Measurements from ENCODE around the gene ANKAR.
"Not testable (repeated sequence)": the region's sequence is repeated elsewhere in the genome, so short reads cannot be mapped to it uniquely, and the experiment has no call there.

ANKAR gene

GRCh38 chr2:189646521-189646920 is 27.9 kb upstream of the ANKAR start:
- H3K27ac ChIP-seq (ENCODE audit: low read length, poor library complexity, severe bottlenecking): no peak overlapping the region

DNA sequence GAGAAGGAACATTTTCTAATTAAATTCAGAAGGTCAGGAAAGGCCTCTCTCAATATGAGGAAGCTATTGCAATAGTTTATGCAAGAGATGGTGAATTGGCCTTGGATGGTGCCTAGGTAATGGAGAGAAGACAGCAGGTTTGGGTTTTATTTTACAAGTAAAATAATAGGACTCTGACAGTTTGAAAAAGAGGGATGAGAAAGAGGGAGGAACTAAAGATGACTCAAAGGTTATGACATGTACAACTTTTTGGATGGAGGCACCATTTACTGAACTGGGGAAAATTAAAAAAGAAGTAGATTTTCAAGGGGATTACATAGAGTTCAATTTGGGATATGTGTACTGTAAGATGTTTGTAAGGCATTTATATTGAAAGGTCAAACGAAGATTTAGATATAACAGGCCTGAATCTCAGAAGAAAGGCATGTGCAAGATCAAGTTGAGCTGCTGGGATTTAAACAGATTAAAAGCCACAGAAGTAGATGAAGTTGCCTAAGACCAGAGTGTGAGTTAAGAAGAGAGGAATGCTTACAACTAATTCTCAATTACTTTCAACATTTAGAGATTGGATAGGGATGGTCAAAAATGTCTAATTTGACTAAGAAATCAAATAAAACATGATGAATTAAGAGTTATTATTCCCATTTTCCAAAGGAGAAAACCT is 25.5 kb upstream of the ANKAR start:
- H2BK5ac ChIP-seq (ENCODE audit: low read depth, low read length, poor library complexity, severe bottlenecking): no peak overlapping the region
- no peaks in the 10 kb centered on the region for H3K27me3 ChIP-seq (ENCODE audit: control insufficient read depth in 1 of 2, insufficient read depth in 1 of 2, low read length in 2 of 2)
- H3K18ac ChIP-seq (ENCODE audit: low read depth in 1 of 2, low read length in 2 of 2): no peak overlapping the region
- no peak overlapping the region for H3K14ac ChIP-seq (ENCODE audit: low read length in 2 of 2)
- no peak overlapping the region for H3K4me3 ChIP-seq (ENCODE audit: insufficient read depth in 1 of 2, low read depth in 1 of 2, low read length in 2 of 2)
- H3K9me3 ChIP-seq (ENCODE audit: control insufficient read depth, low read length): peaks cover 4% of the 10 kb centered on the region
- H4K91ac ChIP-seq (ENCODE audit: low read length): no peak overlapping the region
- H2BK120ac ChIP-seq (ENCODE audit: low read depth, low read length): no peak overlapping the region
- H2AK5ac ChIP-seq (ENCODE audit: low read length, severe bottlenecking): no peak overlapping the region
- peak; percentile 55 for DNase-seq
- H3K4me1 ChIP-seq (ENCODE audit: control insufficient read depth, insufficient read depth, low read depth, low read length): no peaks in the 10 kb centered on the region
- H3K9ac ChIP-seq (ENCODE audit: low read length): no peak overlapping the region
- no peak overlapping the region for H2AFZ ChIP-seq (ENCODE audit: low read depth, low read length)
- no peaks in the 10 kb centered on the region for H3K36me3 ChIP-seq (ENCODE audit: control insufficient read depth in 1 of 2, insufficient read depth in 2 of 2, low read depth in 1 of 2, low read length in 2 of 2)
- H3K4me2 ChIP-seq (ENCODE audit: low read length, poor library complexity, severe bottlenecking): no peak overlapping the region
- no peak overlapping the region for H3K4ac ChIP-seq (ENCODE audit: low read depth in 1 of 2, low read length in 2 of 2)
- no peak overlapping the region for H3K23ac ChIP-seq (ENCODE audit: low read length in 2 of 2)
- H3K27ac ChIP-seq (ENCODE audit: low read length, poor library complexity, severe bottlenecking): no peak overlapping the region
- H3K79me1 ChIP-seq (replicated peaks; ENCODE audit: low read length, poor library complexity, severe bottlenecking): no peaks in the 10 kb centered on the region
- H2BK15ac ChIP-seq (ENCODE audit: low read depth, poor library complexity, severe bottlenecking): no peak overlapping the region
- WGBS: 77% methylated on average over 1 of the region's 1 CpG
- no peak overlapping the region for H4K8ac ChIP-seq (ENCODE audit: low read length)
- no peak overlapping the region for H2BK12ac ChIP-seq (ENCODE audit: low read length in 2 of 2)

More at GRCh38 chr2:189646521-189646920, 27.9 kb upstream of the ANKAR start:
- no peak overlapping the region for H2BK120ac ChIP-seq (ENCODE audit: low read depth, low read length)
- no peak overlapping the region for H2BK5ac ChIP-seq (ENCODE audit: low read depth, low read length, poor library complexity, severe bottlenecking)
- H2AK5ac ChIP-seq (ENCODE audit: low read length, severe bottlenecking): no peak overlapping the region
- H3K4me1 ChIP-seq (ENCODE audit: control insufficient read depth, insufficient read depth, low read depth, low read length): no peaks in the 10 kb centered on the region
- no peak overlapping the region for H3K4ac ChIP-seq (ENCODE audit: low read depth in 1 of 2, low read length in 2 of 2)
- H3K9ac ChIP-seq (ENCODE audit: low read length): no peak overlapping the region
- no peak for DNase-seq
- H3K36me3 ChIP-seq (ENCODE audit: control insufficient read depth in 1 of 2, insufficient read depth in 2 of 2, low read depth in 1 of 2, low read length in 2 of 2): no peaks in the 10 kb centered on the region
- no peaks in the 10 kb centered on the region for H3K9me3 ChIP-seq (ENCODE audit: control insufficient read depth, low read length)
- no peaks in the 10 kb centered on the region for H3K79me1 ChIP-seq (replicated peaks; ENCODE audit: low read length, poor library complexity, severe bottlenecking)
- no peak overlapping the region for H3K14ac ChIP-seq (ENCODE audit: low read length in 2 of 2)
- no peak overlapping the region for H3K4me2 ChIP-seq (ENCODE audit: low read length, poor library complexity, severe bottlenecking)
- H3K4me3 ChIP-seq (ENCODE audit: insufficient read depth in 1 of 2, low read depth in 1 of 2, low read length in 2 of 2): no peak overlapping the region
- H2AFZ ChIP-seq (ENCODE audit: low read depth, low read length): no peak overlapping the region
- H4K8ac ChIP-seq (ENCODE audit: low read length): no peak overlapping the region
- no peak overlapping the region for H2BK12ac ChIP-seq (ENCODE audit: low read length in 2 of 2)
- H4K91ac ChIP-seq (ENCODE audit: low read length): no peak overlapping the region
- no peak overlapping the region for H3K18ac ChIP-seq (ENCODE audit: low read depth in 1 of 2, low read length in 2 of 2)
- no peaks in the 10 kb centered on the region for H3K27me3 ChIP-seq (ENCODE audit: control insufficient read depth in 1 of 2, insufficient read depth in 1 of 2, low read length in 2 of 2)
- H3K23ac ChIP-seq (ENCODE audit: low read length in 2 of 2): no peak overlapping the region
- H2BK15ac ChIP-seq (ENCODE audit: low read depth, poor library complexity, severe bottlenecking): no peak overlapping the region

- Histone ChIP-seq H2BK12ac (ENCODE audit: low read length in 2 of 2) (no peak overlapping the region), H3K14ac (ENCODE audit: low read length in 2 of 2) (no peak overlapping the region), H3K4ac (ENCODE audit: low read depth in 1 of 2, low read length in 2 of 2) (no peak overlapping the region), H2BK15ac (ENCODE audit: low read depth, poor library complexity, severe bottlenecking) (no peak overlapping the region), H3K4me3 (ENCODE audit: insufficient read depth in 1 of 2, low read depth in 1 of 2, low read length in 2 of 2) (no peak overlapping the region), H2BK120ac (ENCODE audit: low read depth, low read length) (no peak overlapping the region), H3K27ac (ENCODE audit: low read length, poor library complexity, severe bottlenecking) (no peak overlapping the region), H2BK5ac (ENCODE audit: low read depth, low read length, poor library complexity, severe bottlenecking) (no peak overlapping the region), H3K27me3 (ENCODE audit: control insufficient read depth in 1 of 2, insufficient read depth in 1 of 2, low read length in 2 of 2) (no peaks in the 10 kb centered on the region), H4K8ac (ENCODE audit: low read length) (no peak overlapping the region), H3K23ac (ENCODE audit: low read length in 2 of 2) (no peak overlapping the region), H3K9ac (ENCODE audit: low read length) (no peak overlapping the region), H2AFZ (ENCODE audit: low read depth, low read length) (no peak overlapping the region), H3K18ac (ENCODE audit: low read depth in 1 of 2, low read length in 2 of 2) (no peak overlapping the region), H3K36me3 (ENCODE audit: control insufficient read depth in 1 of 2, insufficient read depth in 2 of 2, low read depth in 1 of 2, low read length in 2 of 2) (no peaks in the 10 kb centered on the region), H3K9me3 (ENCODE audit: control insufficient read depth, low read length) (peaks cover 4% of the 10 kb centered on the region), H4K91ac (ENCODE audit: low read length) (no peak overlapping the region), H2AK5ac (ENCODE audit: low read length, severe bottlenecking) (no peak overlapping the region), H3K4me1 (ENCODE audit: control insufficient read depth, insufficient read depth, low read depth, low read length) (no peaks in the 10 kb centered on the region), H3K79me1 (replicated peaks; ENCODE audit: low read length, poor library complexity, severe bottlenecking) (no peaks in the 10 kb centered on the region), H3K4me2 (ENCODE audit: low read length, poor library complexity, severe bottlenecking) (no peak overlapping the region)
- no peak for DNase-seq
These were observed 23.2 kb upstream of the ANKAR start for GRCh38 chr2:189651284-189651683.

GRCh38 chr2:189653464-189653863 is 21.0 kb upstream of the ANKAR start:
- H3K79me1 ChIP-seq (replicated peaks; ENCODE audit: low read length, poor library complexity, severe bottlenecking); H3K4me2 ChIP-seq (ENCODE audit: low read length, poor library complexity, severe bottlenecking); DNase-seq; H3K27me3 ChIP-seq (ENCODE audit: control insufficient read depth in 1 of 2, insufficient read depth in 1 of 2, low read length in 2 of 2); H3K4me1 ChIP-seq (ENCODE audit: control insufficient read depth, insufficient read depth, low read depth, low read length); H2AK5ac ChIP-seq (ENCODE audit: low read length, severe bottlenecking); H3K4ac ChIP-seq (ENCODE audit: low read depth in 1 of 2, low read length in 2 of 2); H3K23ac ChIP-seq (ENCODE audit: low read length in 2 of 2); H3K9ac ChIP-seq (ENCODE audit: low read length); H2BK120ac ChIP-seq (ENCODE audit: low read depth, low read length); H3K9me3 ChIP-seq (ENCODE audit: control insufficient read depth, low read length); H3K36me3 ChIP-seq (ENCODE audit: control insufficient read depth in 1 of 2, insufficient read depth in 2 of 2, low read depth in 1 of 2, low read length in 2 of 2); H2BK12ac ChIP-seq (ENCODE audit: low read length in 2 of 2); H3K4me3 ChIP-seq (ENCODE audit: insufficient read depth in 1 of 2, low read depth in 1 of 2, low read length in 2 of 2); H4K91ac ChIP-seq (ENCODE audit: low read length); H3K14ac ChIP-seq (ENCODE audit: low read length in 2 of 2); H2BK5ac ChIP-seq (ENCODE audit: low read depth, low read length, poor library complexity, severe bottlenecking); H2BK15ac ChIP-seq (ENCODE audit: low read depth, poor library complexity, severe bottlenecking); H3K18ac ChIP-seq (ENCODE audit: low read depth in 1 of 2, low read length in 2 of 2); H3K27ac ChIP-seq (ENCODE audit: low read length, poor library complexity, severe bottlenecking); H2AFZ ChIP-seq (ENCODE audit: low read depth, low read length); H4K8ac ChIP-seq (ENCODE audit: low read length): not testable (repeated sequence)
- WGBS: 96% methylated on average over 24 of the region's 29 CpGs

All from mesenchymal stem cell (in vitro differentiated cells and primary cell).